Measurements from ENCODE around the gene SLC16A13.

Gene SLC16A13

GRCh38 chr17:7056386-7056785, 20.6 kb downstream of the SLC16A13 start:
- Histone ChIP-seq H3K4me3 (ENCODE audit: low read depth, low read length) (no peak overlapping the region), H3K9me3 (ENCODE audit: control insufficient read depth, insufficient read depth, low read length) (no peaks in the 10 kb centered on the region), H3K4me1 (ENCODE audit: control insufficient read depth, insufficient read depth, low read length) (no peaks in the 10 kb centered on the region), H3K9ac (ENCODE audit: low read depth, low read length) (no peak overlapping the region), H3K27me3 (ENCODE audit: control insufficient read depth, insufficient read depth, low read length) (no peaks in the 10 kb centered on the region), H3K36me3 (ENCODE audit: control insufficient read depth, insufficient read depth, low read length) (no peaks in the 10 kb centered on the region)

GRCh38 chr17:7058831-7059447, 23.1 kb downstream of the SLC16A13 start:
- Histone ChIP-seq H3K4me1 (ENCODE audit: control insufficient read depth, insufficient read depth, low read length) (no peaks in the 10 kb centered on the region), H3K4me3 (ENCODE audit: low read depth, low read length) (no peak overlapping the region), H3K27me3 (ENCODE audit: control insufficient read depth, insufficient read depth, low read length) (no peaks in the 10 kb centered on the region), H3K36me3 (ENCODE audit: control insufficient read depth, insufficient read depth, low read length) (no peaks in the 10 kb centered on the region), H3K9ac (ENCODE audit: low read depth, low read length) (no peak overlapping the region), H3K9me3 (ENCODE audit: control insufficient read depth, insufficient read depth, low read length) (no peaks in the 10 kb centered on the region)

- Histone ChIP-seq H3K27me3 (ENCODE audit: control insufficient read depth, insufficient read depth, low read length) (peaks cover 2% of the 10 kb centered on the region), H3K4me1 (ENCODE audit: control insufficient read depth, insufficient read depth, low read length) (no peaks in the 10 kb centered on the region), H3K9ac (ENCODE audit: low read depth, low read length) (no peak overlapping the region), H3K4me3 (ENCODE audit: low read depth, low read length) (no peak overlapping the region), H3K36me3 (ENCODE audit: control insufficient read depth, insufficient read depth, low read length) (no peaks in the 10 kb centered on the region), H3K9me3 (ENCODE audit: control insufficient read depth, insufficient read depth, low read length) (no peaks in the 10 kb centered on the region)
These were observed 24.5 kb downstream of the SLC16A13 start for GRCh38 chr17:7060165-7060891.

- H3K4me3 ChIP-seq (ENCODE audit: low read depth, low read length) = no peak overlapping the region
- H3K27me3 ChIP-seq (ENCODE audit: control insufficient read depth, insufficient read depth, low read length) = peaks cover 2% of the 10 kb centered on the region
- H3K9ac ChIP-seq (ENCODE audit: low read depth, low read length) = no peak overlapping the region
These were observed 27.8 kb downstream of the SLC16A13 start for GRCh38 chr17:7063518-7064094.

GRCh38 chr17:7064261-7064660, 28.4 kb downstream of the SLC16A13 start:
- Histone ChIP-seq H3K36me3 (ENCODE audit: control insufficient read depth, insufficient read depth, low read length) (no peaks in the 10 kb centered on the region), H3K4me3 (ENCODE audit: low read depth, low read length) (no peak overlapping the region), H3K9ac (ENCODE audit: low read depth, low read length) (no peak overlapping the region), H3K4me1 (ENCODE audit: control insufficient read depth, insufficient read depth, low read length) (no peaks in the 10 kb centered on the region), H3K9me3 (ENCODE audit: control insufficient read depth, insufficient read depth, low read length) (peaks cover 4% of the 10 kb centered on the region), H3K27me3 (ENCODE audit: control insufficient read depth, insufficient read depth, low read length) (peaks cover 2% of the 10 kb centered on the region)

More at GRCh38 chr17:7063518-7064094, 27.8 kb downstream of the SLC16A13 start:
- Histone ChIP-seq H3K36me3 (ENCODE audit: control insufficient read depth, insufficient read depth, low read length) (no peaks in the 10 kb centered on the region), H3K9me3 (ENCODE audit: control insufficient read depth, insufficient read depth, low read length) (peaks cover 4% of the 10 kb centered on the region), H3K4me1 (ENCODE audit: control insufficient read depth, insufficient read depth, low read length) (no peaks in the 10 kb centered on the region)

- peaks cover 5% of the 10 kb centered on the region for H3K27me3 ChIP-seq (ENCODE audit: control insufficient read depth, insufficient read depth, low read length)
- H3K9ac ChIP-seq (ENCODE audit: low read depth, low read length) = no peak overlapping the region
- no peak overlapping the region for H3K4me3 ChIP-seq (ENCODE audit: low read depth, low read length)
- no peaks in the 10 kb centered on the region for H3K36me3 ChIP-seq (ENCODE audit: control insufficient read depth, insufficient read depth, low read length)
- H3K9me3 ChIP-seq (ENCODE audit: control insufficient read depth, insufficient read depth, low read length) = peaks cover 4% of the 10 kb centered on the region
- H3K4me1 ChIP-seq (ENCODE audit: control insufficient read depth, insufficient read depth, low read length) = no peaks in the 10 kb centered on the region
These were observed 31.4 kb downstream of the SLC16A13 start for GRCh38 chr17:7067198-7067597.

- Histone ChIP-seq H3K9me3 (ENCODE audit: control insufficient read depth, insufficient read depth, low read length) (peaks cover 4% of the 10 kb centered on the region), H3K9ac (ENCODE audit: low read depth, low read length) (no peak overlapping the region), H3K4me3 (ENCODE audit: low read depth, low read length) (no peak overlapping the region), H3K27me3 (ENCODE audit: control insufficient read depth, insufficient read depth, low read length) (peaks cover 5% of the 10 kb centered on the region), H3K4me1 (ENCODE audit: control insufficient read depth, insufficient read depth, low read length) (no peaks in the 10 kb centered on the region), H3K36me3 (ENCODE audit: control insufficient read depth, insufficient read depth, low read length) (no peaks in the 10 kb centered on the region)
These were observed 32.5 kb downstream of the SLC16A13 start for GRCh38 chr17:7068268-7068667.

GRCh38 chr17:7070712-7071111, 34.9 kb downstream of the SLC16A13 start:
- Histone ChIP-seq H3K9me3 (ENCODE audit: control insufficient read depth, insufficient read depth, low read length) (peaks cover 4% of the 10 kb centered on the region), H3K36me3 (ENCODE audit: control insufficient read depth, insufficient read depth, low read length) (no peaks in the 10 kb centered on the region), H3K9ac (ENCODE audit: low read depth, low read length) (no peak overlapping the region), H3K4me1 (ENCODE audit: control insufficient read depth, insufficient read depth, low read length) (no peaks in the 10 kb centered on the region), H3K27me3 (ENCODE audit: control insufficient read depth, insufficient read depth, low read length) (peaks cover 3% of the 10 kb centered on the region), H3K4me3 (ENCODE audit: low read depth, low read length) (no peak overlapping the region)

- Histone ChIP-seq H3K27me3 (ENCODE audit: control insufficient read depth, insufficient read depth, low read length) (peaks cover 3% of the 10 kb centered on the region), H3K9ac (ENCODE audit: low read depth, low read length) (no peak overlapping the region), H3K4me1 (ENCODE audit: control insufficient read depth, insufficient read depth, low read length) (no peaks in the 10 kb centered on the region), H3K9me3 (ENCODE audit: control insufficient read depth, insufficient read depth, low read length) (peaks cover 4% of the 10 kb centered on the region), H3K4me3 (ENCODE audit: low read depth, low read length) (no peak overlapping the region), H3K36me3 (ENCODE audit: control insufficient read depth, insufficient read depth, low read length) (no peaks in the 10 kb centered on the region)
These were observed 36.6 kb downstream of the SLC16A13 start for GRCh38 chr17:7072406-7072805.

- H3K9ac ChIP-seq (ENCODE audit: low read depth, low read length) = no peak overlapping the region
- H3K9me3 ChIP-seq (ENCODE audit: control insufficient read depth, insufficient read depth, low read length) = no peaks in the 10 kb centered on the region
- no peaks in the 10 kb centered on the region for H3K36me3 ChIP-seq (ENCODE audit: control insufficient read depth, insufficient read depth, low read length)
- no peak overlapping the region for H3K4me3 ChIP-seq (ENCODE audit: low read depth, low read length)
- peaks cover 3% of the 10 kb centered on the region for H3K27me3 ChIP-seq (ENCODE audit: control insufficient read depth, insufficient read depth, low read length)
- no peaks in the 10 kb centered on the region for H3K4me1 ChIP-seq (ENCODE audit: control insufficient read depth, insufficient read depth, low read length)
These were observed 39.1 kb downstream of the SLC16A13 start for GRCh38 chr17:7074931-7075330.

- no peak overlapping the region for H3K4me3 ChIP-seq (ENCODE audit: low read depth, low read length)
- H3K36me3 ChIP-seq (ENCODE audit: control insufficient read depth, insufficient read depth, low read length) = no peaks in the 10 kb centered on the region
- H3K9me3 ChIP-seq (ENCODE audit: control insufficient read depth, insufficient read depth, low read length) = no peaks in the 10 kb centered on the region
- H3K4me1 ChIP-seq (ENCODE audit: control insufficient read depth, insufficient read depth, low read length) = no peaks in the 10 kb centered on the region
- H3K27me3 ChIP-seq (ENCODE audit: control insufficient read depth, insufficient read depth, low read length) = no peaks in the 10 kb centered on the region
- H3K9ac ChIP-seq (ENCODE audit: low read depth, low read length) = no peak overlapping the region
These were observed 42.2 kb downstream of the SLC16A13 start for GRCh38 chr17:7077911-7078546.

All from iPS-15b (cell line).